GM19099 (cell line): ENCODE measurements around the gene MDGA2.

Experiments used
- POLR2A ChIP-seq: IDR thresholded peaks from 3 replicates; pipeline ENCODE4 v1.6.1; 2011; ENCODE audit warnings: low read depth; ENCODE audit not compliant: insufficient read length; ENCODE audit errors: extremely low read depth

Gene MDGA2

GRCh38 chr14:47447076-47447475, 228.3 kb downstream of the MDGA2 start:
- no peak for TF ChIP-seq POLR2A

- TF ChIP-seq POLR2A = no peak
These were observed 233.2 kb downstream of the MDGA2 start for GRCh38 chr14:47442211-47442610.

GRCh38 chr14:47439953-47440352, 235.5 kb downstream of the MDGA2 start:
- no peak for TF ChIP-seq POLR2A

- TF ChIP-seq POLR2A = no peak
These were observed 236.7 kb downstream of the MDGA2 start for GRCh38 chr14:47438650-47439140.

- no peak for TF ChIP-seq POLR2A
These were observed 240.0 kb downstream of the MDGA2 start for GRCh38 chr14:47435331-47435965.

- TF ChIP-seq POLR2A = no peak
These were observed 247.8 kb downstream of the MDGA2 start for GRCh38 chr14:47427629-47428028.

- TF ChIP-seq POLR2A = no peak
These were observed 250.1 kb downstream of the MDGA2 start for GRCh38 chr14:47425302-47425701.

GRCh38 chr14:47422191-47422590, 253.2 kb downstream of the MDGA2 start:
- TF ChIP-seq POLR2A = no peak

GRCh38 chr14:47411523-47411922, 263.9 kb downstream of the MDGA2 start:
- TF ChIP-seq POLR2A = no peak

- TF ChIP-seq POLR2A = no peak
These were observed 283.1 kb downstream of the MDGA2 start for GRCh38 chr14:47392326-47392725.

GRCh38 chr14:47390831-47391504, 284.4 kb downstream of the MDGA2 start:
- TF ChIP-seq POLR2A = no peak

GRCh38 chr14:47389535-47389934, 285.9 kb downstream of the MDGA2 start:
- TF ChIP-seq POLR2A = no peak

- TF ChIP-seq POLR2A = no peak
These were observed 309.4 kb downstream of the MDGA2 start for GRCh38 chr14:47366006-47366405.

GRCh38 chr14:47365233-47365632, 310.2 kb downstream of the MDGA2 start:
- no peak for TF ChIP-seq POLR2A

GRCh38 chr14:47353186-47353585, 322.2 kb downstream of the MDGA2 start:
- TF ChIP-seq POLR2A = no peak

- TF ChIP-seq POLR2A = no peak
These were observed 328.6 kb downstream of the MDGA2 start for GRCh38 chr14:47346849-47347248.
